Large intestine (tissue), 3 donors: ENCODE measurements around the gene TMC2. TPM values are rescaled to one million over a fixed set of nuclear protein-coding genes. Genes with fewer than 3 reads are reported as not detected.

Source experiments
- DNase-seq, 2 donors: peaks; one replicate each; pipeline versions ENCODE4 v3.0.0 to v3.0.0-alpha.2; 2013
- H3K27ac ChIP-seq: one replicate; pipeline ENCODE4 v1.5.1; 2013; ENCODE audit warnings: low read length
- H3K27me3 ChIP-seq: 2 replicates; pipeline ENCODE4 v1.6.1; 2013; ENCODE audit warnings: low read length; ENCODE audit not compliant: control insufficient read depth, insufficient read depth
- H3K36me3 ChIP-seq: 2 replicates; pipeline ENCODE4 v1.6.1; 2013; ENCODE audit warnings: low read length; ENCODE audit not compliant: control insufficient read depth, insufficient read depth
- H3K4me1 ChIP-seq: one replicate; pipeline ENCODE4 v1.6.1; 2013; ENCODE audit warnings: low read length; ENCODE audit not compliant: control insufficient read depth, insufficient read depth
- H3K4me3 ChIP-seq: one replicate; pipeline ENCODE4 v1.5.1; 2013; ENCODE audit warnings: low read length
- H3K9me3 ChIP-seq: one replicate; pipeline ENCODE4 v1.6.1; 2013; ENCODE audit warnings: mild to moderate bottlenecking, low read depth, low read length, moderate library complexity; ENCODE audit not compliant: control insufficient read depth
- WGBS: methylation state at CpG from one replicate; pipeline ENCODE4 v1.1.5; 2013; ENCODE audit warnings: low lambda C conversion rate; ENCODE audit not compliant: insufficient coverage; 5-methylcytosine and 5-hydroxymethylcytosine counted together
- polyA plus RNA-seq: library from polyadenylated mRNA; unstranded; fragments of 120-200 nt; gene quantifications from one replicate; pipeline ENCODE4 v1.2.1, GENCODE V29; 2013

Gene TMC2
- polyA plus RNA-seq, 1 donor = 0.45 TPM

DNA sequence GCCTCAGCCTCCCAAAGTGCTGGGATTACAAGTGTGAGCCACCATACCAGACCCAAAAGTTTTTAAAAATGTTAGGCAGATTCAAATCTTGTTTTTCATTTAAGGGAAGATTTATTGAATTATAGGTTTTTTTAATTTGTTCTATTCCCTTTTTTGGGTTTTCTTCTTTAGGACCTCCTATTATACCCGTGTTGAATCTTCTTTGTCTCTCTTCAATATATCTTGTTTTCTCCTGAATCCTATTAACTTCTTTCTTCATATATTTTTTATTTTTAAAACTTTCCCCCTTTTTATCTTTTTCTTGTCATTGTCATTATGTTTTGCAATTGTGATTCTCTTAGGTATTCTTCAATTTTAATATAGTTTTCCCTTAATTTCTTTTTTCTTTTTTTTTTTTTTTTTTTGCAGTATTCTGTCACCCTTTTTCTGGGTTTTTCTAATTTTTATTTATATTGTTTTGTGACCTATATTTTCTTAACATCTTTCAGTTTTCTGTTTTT is 70.2 kb downstream of the TMC2 start:
- Histone ChIP-seq H3K4me3 (no peak overlapping the region), H3K36me3 (no peaks in the 10 kb centered on the region), H3K27me3 (no peaks in the 10 kb centered on the region), H3K27ac (no peak overlapping the region), H3K4me1 (peaks cover 4% of the 10 kb centered on the region), H3K9me3 (peaks cover 6% of the 10 kb centered on the region)
- DNase-seq = no peak
- WGBS = 100% methylated on average over 1 of the region's 1 CpG

GRCh38 chr20:2610326-2610725 is 74.0 kb downstream of the TMC2 start:
- no peak overlapping the region for H3K4me3 ChIP-seq
- no peaks in the 10 kb centered on the region for H3K27me3 ChIP-seq
- no peak overlapping the region for H3K27ac ChIP-seq
- no peaks in the 10 kb centered on the region for H3K4me1 ChIP-seq
- H3K36me3 ChIP-seq = no peaks in the 10 kb centered on the region
- no CpG with 5 or more reads among the region's 6 CpGs for WGBS
- no peak for DNase-seq
- peaks cover 6% of the 10 kb centered on the region for H3K9me3 ChIP-seq

DNA sequence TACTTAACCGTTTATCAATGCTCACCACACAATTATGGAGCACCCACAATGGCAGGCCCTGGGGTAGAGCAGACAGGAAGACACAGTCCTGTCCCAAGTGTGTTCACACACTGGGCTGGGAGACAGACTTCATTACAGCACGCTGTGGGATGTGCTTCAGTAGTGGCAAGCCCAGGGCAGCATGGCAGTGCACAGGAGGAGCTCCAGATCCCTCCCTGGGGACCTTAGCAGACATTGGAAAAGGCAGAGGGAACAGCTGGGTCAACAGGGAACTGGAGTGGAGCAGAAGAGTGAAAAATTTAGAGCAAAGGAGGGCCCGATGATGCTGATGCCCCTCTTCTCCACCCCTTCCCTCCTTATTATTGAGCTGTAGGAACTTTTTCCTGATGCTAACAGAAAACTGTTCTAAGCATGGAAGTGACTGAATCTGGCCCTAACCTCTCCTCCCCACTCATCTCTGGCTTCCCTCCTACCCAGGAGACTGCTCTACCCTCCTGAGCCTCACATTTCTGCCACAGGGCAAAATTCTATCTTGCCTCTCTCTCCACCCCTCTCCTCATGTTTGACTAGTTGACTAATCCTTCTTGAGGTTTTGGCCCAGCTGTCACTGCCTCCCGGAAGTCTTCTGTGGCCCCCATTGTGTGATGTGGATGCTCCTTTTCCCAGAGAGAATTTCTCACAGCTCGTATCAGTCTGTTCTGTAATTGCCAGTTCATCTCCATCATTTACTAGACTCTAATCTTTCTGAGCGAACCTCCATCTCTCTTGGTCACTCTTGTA is 74.8 kb downstream of the TMC2 start:
- Histone ChIP-seq H3K36me3 (no peaks in the 10 kb centered on the region), H3K27ac (no peak overlapping the region), H3K4me1 (no peaks in the 10 kb centered on the region), H3K9me3 (peaks cover 6% of the 10 kb centered on the region), H3K4me3 (no peak overlapping the region), H3K27me3 (no peaks in the 10 kb centered on the region)
- WGBS = 60% methylated on average over 1 of the region's 6 CpGs
- DNase-seq = no peak

DNA sequence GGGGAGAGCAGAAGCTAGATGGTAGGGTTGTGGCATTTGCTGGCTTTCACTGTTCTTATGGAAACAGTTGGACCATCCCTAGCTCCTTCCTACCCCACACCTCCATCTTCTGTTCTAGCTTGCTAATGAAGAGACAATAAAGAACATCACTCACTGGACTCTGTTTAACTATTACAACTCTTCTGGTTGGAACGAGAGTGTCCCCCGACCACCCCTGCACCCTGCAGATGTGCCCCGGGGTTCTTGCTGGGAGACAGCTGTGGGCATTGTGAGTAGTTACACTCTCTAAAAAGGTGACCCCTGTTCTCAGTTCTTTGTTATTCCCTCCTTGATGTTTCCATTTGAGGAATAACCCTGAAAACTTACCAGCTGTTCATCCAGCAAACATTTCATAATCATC is 75.7 kb downstream of the TMC2 start:
- no peaks in the 10 kb centered on the region for H3K4me1 ChIP-seq
- DNase-seq = no peak
- H3K36me3 ChIP-seq = no peaks in the 10 kb centered on the region
- H3K27ac ChIP-seq = no peak overlapping the region
- H3K4me3 ChIP-seq = no peak overlapping the region
- no CpG with 5 or more reads among the region's 3 CpGs for WGBS
- H3K9me3 ChIP-seq = no peaks in the 10 kb centered on the region
- no peaks in the 10 kb centered on the region for H3K27me3 ChIP-seq

GRCh38 chr20:2616634-2617033 is 80.3 kb downstream of the TMC2 start:
- Histone ChIP-seq H3K9me3 (no peaks in the 10 kb centered on the region), H3K4me1 (no peaks in the 10 kb centered on the region), H3K4me3 (no peak overlapping the region), H3K36me3 (no peaks in the 10 kb centered on the region), H3K27me3 (no peaks in the 10 kb centered on the region), H3K27ac (no peak overlapping the region)
- DNase-seq = no peak
- WGBS = no CpG with 5 or more reads among the region's 9 CpGs

DNA sequence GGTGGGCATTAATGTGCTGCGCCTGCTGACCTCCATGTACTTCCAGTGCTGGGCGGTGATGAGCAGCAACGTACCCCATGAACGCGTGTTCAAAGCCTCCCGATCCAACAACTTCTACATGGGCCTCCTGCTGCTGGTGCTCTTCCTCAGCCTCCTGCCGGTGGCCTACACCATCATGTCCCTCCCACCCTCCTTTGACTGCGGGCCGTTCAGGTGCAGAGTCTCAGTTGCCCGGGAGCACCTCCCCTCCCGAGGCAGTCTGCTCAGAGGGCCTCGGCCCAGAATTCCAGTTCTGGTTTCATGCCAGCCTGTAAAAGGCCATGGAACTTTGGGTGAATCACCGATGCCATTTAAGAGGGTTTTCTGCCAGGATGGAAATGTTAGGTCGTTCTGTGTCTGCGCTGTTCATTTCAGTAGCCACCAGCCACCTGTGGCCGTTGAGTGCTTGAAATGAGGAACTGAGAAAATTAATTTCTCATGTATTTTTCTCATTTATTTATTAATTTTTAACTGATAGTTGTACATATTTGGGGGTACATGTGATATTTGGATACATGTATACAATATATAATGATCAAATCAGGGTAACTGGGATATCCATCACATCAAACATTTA is 80.8 kb downstream of the TMC2 start:
- no peaks in the 10 kb centered on the region for H3K4me1 ChIP-seq

GRCh38 chr20:2618815-2619214 is 82.4 kb downstream of the TMC2 start:
- Histone ChIP-seq H3K4me1 (no peaks in the 10 kb centered on the region), H3K9me3 (no peaks in the 10 kb centered on the region), H3K36me3 (no peaks in the 10 kb centered on the region), H3K27ac (no peak overlapping the region), H3K27me3 (no peaks in the 10 kb centered on the region), H3K4me3 (no peak overlapping the region)
- no CpG with 5 or more reads among the region's 6 CpGs for WGBS
- no peak for DNase-seq

More for the DNA sequence above, 80.8 kb downstream of the TMC2 start:
- Histone ChIP-seq H3K27me3 (no peaks in the 10 kb centered on the region), H3K4me3 (no peak overlapping the region), H3K27ac (no peak overlapping the region), H3K36me3 (no peaks in the 10 kb centered on the region), H3K9me3 (no peaks in the 10 kb centered on the region)
- no peak for DNase-seq
- WGBS = 82% methylated on average over 2 of the region's 16 CpGs

GRCh38 chr20:2619337-2619736 is 83.0 kb downstream of the TMC2 start:
- Histone ChIP-seq H3K4me1 (no peaks in the 10 kb centered on the region), H3K9me3 (no peaks in the 10 kb centered on the region), H3K27ac (no peak overlapping the region), H3K36me3 (no peaks in the 10 kb centered on the region), H3K27me3 (no peaks in the 10 kb centered on the region), H3K4me3 (no peak overlapping the region)
- 42% methylated on average over 2 of the region's 2 CpGs for WGBS
- no peak for DNase-seq

DNA sequence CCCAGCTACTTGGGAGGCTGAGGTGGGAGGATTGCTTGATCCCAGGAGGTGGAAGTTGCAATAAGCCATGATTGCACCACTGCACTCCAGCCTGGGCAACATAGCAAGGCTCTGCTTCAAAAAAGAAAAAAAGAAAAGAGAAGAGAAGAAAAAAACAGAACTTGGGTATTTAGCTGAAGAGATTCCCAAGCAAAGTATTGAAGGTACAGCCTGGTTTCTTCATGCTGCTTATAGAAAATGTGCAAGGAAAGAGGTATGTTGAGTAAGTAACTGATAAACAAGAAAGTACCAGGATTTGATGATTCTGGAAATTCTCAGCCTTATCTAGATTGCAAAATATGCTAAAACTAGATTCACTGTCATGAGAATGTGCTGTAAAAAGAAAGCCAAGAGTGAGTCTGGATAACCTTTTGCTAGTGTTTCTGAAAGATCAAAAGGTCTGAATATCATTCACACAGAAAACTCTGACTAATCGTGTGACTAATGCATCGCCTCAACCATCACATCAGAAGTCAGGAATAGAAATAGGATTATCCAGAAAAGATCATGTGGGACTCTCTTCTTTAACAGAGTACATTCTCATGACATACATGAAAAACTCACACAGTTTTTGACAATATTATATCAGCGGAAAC is 83.7 kb downstream of the TMC2 start:
- no peak for DNase-seq
- Histone ChIP-seq H3K4me1 (no peaks in the 10 kb centered on the region), H3K27ac (no peak overlapping the region), H3K36me3 (no peaks in the 10 kb centered on the region), H3K9me3 (no peaks in the 10 kb centered on the region), H3K27me3 (no peaks in the 10 kb centered on the region), H3K4me3 (no peak overlapping the region)
- WGBS = 100% methylated on average over 1 of the region's 3 CpGs

GRCh38 chr20:2624190-2624589 is 87.8 kb downstream of the TMC2 start:
- no peak overlapping the region for H3K27ac ChIP-seq
- H3K4me3 ChIP-seq = no peak overlapping the region
- no peaks in the 10 kb centered on the region for H3K36me3 ChIP-seq
- no peaks in the 10 kb centered on the region for H3K4me1 ChIP-seq
- DNase-seq = no peak
- no peaks in the 10 kb centered on the region for H3K27me3 ChIP-seq
- 57% methylated on average over 1 of the region's 4 CpGs for WGBS
- H3K9me3 ChIP-seq = no peaks in the 10 kb centered on the region
